Measurements from ENCODE around the gene SNAP47.
"Not testable (repeated sequence)": the region's sequence is repeated elsewhere in the genome, so short reads cannot be mapped to it uniquely, and the experiment has no call there.

The SNAP47 gene

GRCh38 chr1:227734856-227735538 is at the start of gene SNAP47, which contains the start of gene JMJD4:
Gene SNAP47, plus strand, starts transcription at chr1:227735435. Its CDS starts 12,302 bp downstream, at chr1:227747737.
Gene JMJD4, minus strand, starts transcription at chr1:227735302. Its CDS starts 29 bp downstream, at chr1:227735273.
- POLR2A ChIA-PET, result interaction anchor here (0.8 to 2.1 kb wide), 9 partner anchors 8 to 406 kb away, joined by 3 to 10 read pairs (median 4); no protein-coding TSS in a partner anchor
- peak; percentile 98 for DNase-seq (ENCODE audit: extremely low spot score)
- no peak for TF ChIP-seq FOXK2 (IDR thresholded peaks at IDR 0.05)
- peak; percentile 98 for TF ChIP-seq CTBP1 (IDR thresholded peaks at IDR 0.05; ENCODE audit: borderline replicate concordance)
- peak; percentile 89 for TF ChIP-seq ARNT (IDR thresholded peaks at IDR 0.05)
- no peak for TF ChIP-seq FOXA1 (IDR thresholded peaks at IDR 0.05)
- no peak for TF ChIP-seq NFRKB (IDR thresholded peaks at IDR 0.05)
- no peak for TF ChIP-seq SP1 (IDR thresholded peaks at IDR 0.05)
- TF ChIP-seq TARDBP (IDR thresholded peaks at IDR 0.05), result peak; percentile 36; the same call in 1 of the 2 replicates
- TF ChIP-seq ZNF384 (IDR thresholded peaks at IDR 0.05), result no peak
- peak; percentile 90 for TF ChIP-seq L3MBTL2 (conservative IDR thresholded peaks at IDR 0.05)
- TF ChIP-seq LEF1 (IDR thresholded peaks at IDR 0.05; ENCODE audit: borderline replicate concordance), result no peak; the same call in 1 of the 2 replicates
- TF ChIP-seq HDGF (IDR thresholded peaks at IDR 0.05; ENCODE audit: borderline replicate concordance), result no peak
- peak; percentile 77 for TF ChIP-seq ELF4 (IDR thresholded peaks at IDR 0.05)
- CTCF ChIA-PET, result interaction anchor here (0.6 kb wide), 1 partner anchor 269 kb away, joined by 3 read pairs; no protein-coding TSS in a partner anchor

- no peak for DNase-seq (ENCODE audit: extremely low spot score)
- TF ChIP-seq FOXA1 (IDR thresholded peaks at IDR 0.05) (no peak), PKNOX1 (IDR thresholded peaks at IDR 0.05) (no peak), LEF1 (IDR thresholded peaks at IDR 0.05; ENCODE audit: borderline replicate concordance) (no peak), FOXK2 (IDR thresholded peaks at IDR 0.05) (no peak), ARNT (IDR thresholded peaks at IDR 0.05) (no peak), ZNF384 (IDR thresholded peaks at IDR 0.05) (no peak), FOXM1 (IDR thresholded peaks at IDR 0.05; ENCODE audit: borderline replicate concordance) (no peak), NFRKB (IDR thresholded peaks at IDR 0.05) (no peak), L3MBTL2 (conservative IDR thresholded peaks at IDR 0.05) (no peak)
- CTCF ChIA-PET, result no interaction called here
- POLR2A ChIA-PET, result no interaction called here
Measured at GRCh38 chr1:227685807-227686206, 49.4 kb upstream of the SNAP47 start.

- ChIA-PET CTCF (no interaction called here), POLR2A (no interaction called here)
- TF ChIP-seq CTBP1 (IDR thresholded peaks at IDR 0.05; ENCODE audit: borderline replicate concordance) (no peak), HDGF (IDR thresholded peaks at IDR 0.05; ENCODE audit: borderline replicate concordance) (no peak), SP1 (IDR thresholded peaks at IDR 0.05) (no peak), ZNF384 (IDR thresholded peaks at IDR 0.05) (no peak), PKNOX1 (IDR thresholded peaks at IDR 0.05) (no peak), TARDBP (IDR thresholded peaks at IDR 0.05) (no peak), ELF4 (IDR thresholded peaks at IDR 0.05) (no peak), LEF1 (IDR thresholded peaks at IDR 0.05; ENCODE audit: borderline replicate concordance) (no peak), FOXA1 (IDR thresholded peaks at IDR 0.05) (no peak), FOXK2 (IDR thresholded peaks at IDR 0.05) (no peak), ARNT (IDR thresholded peaks at IDR 0.05) (no peak), SUZ12 (IDR thresholded peaks at IDR 0.05) (no peak), L3MBTL2 (conservative IDR thresholded peaks at IDR 0.05) (no peak), FOXM1 (IDR thresholded peaks at IDR 0.05; ENCODE audit: borderline replicate concordance) (no peak), NFRKB (IDR thresholded peaks at IDR 0.05) (no peak), BHLHE40 (IDR thresholded peaks at IDR 0.05; ENCODE audit: borderline replicate concordance) (no peak)
- no peak for DNase-seq (ENCODE audit: extremely low spot score)
Measured at GRCh38 chr1:227697321-227697864, 37.8 kb upstream of the SNAP47 start.

GRCh38 chr1:227701631-227702030 is 33.6 kb upstream of the SNAP47 start:
- CTCF ChIA-PET; POLR2A ChIA-PET; DNase-seq (ENCODE audit: extremely low spot score): not testable (repeated sequence)

GRCh38 chr1:227707846-227708245 is 27.4 kb upstream of the SNAP47 start:
- TF ChIP-seq FOXA1 (IDR thresholded peaks at IDR 0.05) (no peak), CTBP1 (IDR thresholded peaks at IDR 0.05; ENCODE audit: borderline replicate concordance) (no peak), ARNT (IDR thresholded peaks at IDR 0.05) (no peak), FOXM1 (IDR thresholded peaks at IDR 0.05; ENCODE audit: borderline replicate concordance) (no peak), NFRKB (IDR thresholded peaks at IDR 0.05) (no peak), LEF1 (IDR thresholded peaks at IDR 0.05; ENCODE audit: borderline replicate concordance) (no peak), FOXK2 (IDR thresholded peaks at IDR 0.05) (no peak), BHLHE40 (IDR thresholded peaks at IDR 0.05; ENCODE audit: borderline replicate concordance) (no peak), ELF4 (IDR thresholded peaks at IDR 0.05) (no peak)
- POLR2A ChIA-PET, result no interaction called here
- CTCF ChIA-PET, result no interaction called here
- no peak for DNase-seq (ENCODE audit: extremely low spot score)

GRCh38 chr1:227709451-227709850 is 25.8 kb upstream of the SNAP47 start:
- ChIA-PET POLR2A (no interaction called here), CTCF (no interaction called here)
- no peak for DNase-seq (ENCODE audit: extremely low spot score)
- TF ChIP-seq BHLHE40 (IDR thresholded peaks at IDR 0.05; ENCODE audit: borderline replicate concordance), result no peak

GRCh38 chr1:227710474-227710873 is 24.8 kb upstream of the SNAP47 start:
- DNase-seq (ENCODE audit: extremely low spot score); CTCF ChIA-PET; POLR2A ChIA-PET: not testable (repeated sequence)

Measured in HEK293T (cell line).